Mucosa of rectum (tissue), 2 donors: Measurements from ENCODE around the gene HDAC11.

Experiments
- H3K27ac ChIP-seq, 2 donors: one replicate each; pipeline ENCODE4 v1.7.0; 2013; ENCODE audit warnings: inconsistent platforms in 2 of 2, low read depth in 2 of 2, low read length in 2 of 2
- H3K27me3 ChIP-seq, 2 donors: one replicate each; pipeline ENCODE4 v1.7.0; 2013; ENCODE audit warnings: low read length in 2 of 2; ENCODE audit not compliant: control insufficient read depth in 2 of 2, insufficient read depth in 2 of 2
- H3K36me3 ChIP-seq, 2 donors: one replicate each; pipeline ENCODE4 v1.7.0; 2013; ENCODE audit warnings: low read length in 2 of 2; ENCODE audit not compliant: control insufficient read depth in 2 of 2, insufficient read depth in 2 of 2
- H3K4me1 ChIP-seq, 2 donors: one replicate each; pipeline ENCODE4 v1.7.0; 2013; ENCODE audit warnings: low read length in 2 of 2, mild to moderate bottlenecking in 1 of 2; ENCODE audit not compliant: control insufficient read depth in 2 of 2, insufficient read depth in 2 of 2
- H3K4me3 ChIP-seq, 2 donors: one replicate each; pipeline ENCODE4 v1.7.0; 2013; ENCODE audit warnings: low read length in 2 of 2
- H3K9ac ChIP-seq, 2 donors: one replicate each; pipeline ENCODE4 v1.7.0; 2013; ENCODE audit warnings: low read length in 2 of 2, low read depth in 1 of 2, mild to moderate bottlenecking in 1 of 2
- H3K9me3 ChIP-seq, 2 donors: one replicate each; pipeline ENCODE4 v1.7.0; 2013; ENCODE audit warnings: low read length in 2 of 2; ENCODE audit not compliant: control insufficient read depth in 2 of 2
- donor health status: healthy.
- donor health status: Normal muscosa, but diverticular disease.

HDAC11 gene

GRCh38 chr3:13492048-13492447, 11.9 kb downstream of the HDAC11 start:
- Histone ChIP-seq H3K4me1 (peaks cover 0 to 3% of the 10 kb centered on the region in 2 donors), H3K9ac (no peak overlapping the region), H3K4me3 (no peak overlapping the region), H3K27me3 (no peaks in the 10 kb centered on the region), H3K9me3 (no peaks in the 10 kb centered on the region), H3K36me3 (peaks cover 3 to 6% of the 10 kb centered on the region in 2 donors), H3K27ac (no peak overlapping the region)

DNA sequence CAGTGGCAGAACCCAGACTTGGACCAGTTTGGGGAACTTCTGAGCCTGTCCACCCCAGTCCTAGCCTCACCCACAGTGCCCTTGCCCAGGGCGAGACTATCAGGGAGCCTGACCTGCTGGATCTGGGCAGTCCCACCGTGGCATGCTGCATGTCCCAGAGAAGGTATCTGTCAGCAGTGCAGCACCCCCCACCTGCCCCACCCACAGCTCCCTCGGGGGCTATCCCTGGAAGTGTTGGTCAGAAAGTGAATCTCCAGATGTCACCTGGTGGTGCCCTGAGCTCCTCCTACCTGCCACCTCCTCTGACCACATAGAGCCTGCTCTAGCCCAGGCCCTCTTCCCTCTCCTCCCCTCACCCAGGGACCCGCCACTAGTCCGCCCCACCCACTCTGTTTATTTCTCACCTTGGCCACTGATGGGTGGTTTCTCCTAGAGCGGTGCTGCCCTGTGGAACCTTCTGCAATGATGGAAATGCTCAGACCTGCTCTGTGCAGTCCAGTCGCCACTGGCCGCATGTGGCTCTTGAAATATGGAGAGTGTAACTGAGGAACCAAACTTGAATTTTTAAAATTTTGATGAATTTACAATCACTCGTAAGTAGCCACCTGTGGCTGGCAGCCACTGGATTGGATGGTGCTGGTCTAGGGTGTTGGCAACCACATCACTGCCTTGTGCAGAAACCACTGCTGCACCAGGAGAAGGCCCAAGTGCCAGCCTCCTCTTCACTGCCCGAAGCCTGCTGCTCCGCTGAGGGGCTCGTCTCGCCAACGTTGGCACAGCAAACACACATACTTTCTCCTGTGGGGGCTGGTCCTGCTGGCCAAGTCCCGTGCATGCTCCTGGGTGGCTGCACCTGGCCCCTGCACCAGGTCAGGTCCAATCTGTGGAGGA, 13.1 kb downstream of the HDAC11 start:
- Histone ChIP-seq H3K27me3 (no peaks in the 10 kb centered on the region), H3K36me3 (peaks cover 2 to 5% of the 10 kb centered on the region in 2 donors), H3K4me1 (peaks cover 0 to 3% of the 10 kb centered on the region in 2 donors), H3K9me3 (no peaks in the 10 kb centered on the region), H3K9ac (no peak overlapping the region), H3K4me3 (no peak overlapping the region), H3K27ac (no peak overlapping the region)

DNA sequence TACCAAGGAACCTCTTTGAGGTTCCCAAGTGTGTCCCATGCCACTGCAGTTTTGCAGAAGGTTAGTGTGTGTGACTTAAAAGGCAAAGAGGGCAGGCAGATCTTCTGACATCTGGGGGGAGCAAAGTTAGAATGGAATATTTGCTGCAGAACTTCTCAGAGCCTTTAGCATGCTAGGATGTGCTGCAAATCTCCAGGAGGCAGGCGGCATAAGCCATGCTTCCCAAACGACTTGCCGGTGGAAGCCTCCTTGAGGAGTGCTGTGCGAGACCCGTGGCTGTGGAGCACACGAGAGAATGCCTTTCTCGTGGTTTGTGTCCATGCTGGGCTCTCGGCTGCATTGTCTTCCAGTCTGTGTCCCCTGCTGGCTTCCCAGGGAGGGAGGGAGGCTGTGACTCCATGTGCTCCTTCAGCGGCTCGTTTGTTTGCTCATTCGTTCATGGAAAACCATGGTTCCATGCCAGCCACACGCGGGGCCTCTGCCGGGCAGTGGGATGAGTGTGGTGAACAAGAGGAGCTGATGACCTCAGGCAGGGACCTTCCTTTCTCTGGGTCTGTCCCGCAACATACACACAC, 13.8 kb downstream of the HDAC11 start:
- no peaks in the 10 kb centered on the region for H3K9me3 ChIP-seq
- no peak overlapping the region for H3K4me3 ChIP-seq
- peaks cover 0 to 5% of the 10 kb centered on the region in 2 donors for H3K36me3 ChIP-seq
- no peak overlapping the region for H3K9ac ChIP-seq
- H3K4me1 ChIP-seq: peaks cover 0 to 3% of the 10 kb centered on the region in 2 donors
- H3K27ac ChIP-seq: no peak overlapping the region
- H3K27me3 ChIP-seq: no peaks in the 10 kb centered on the region

DNA sequence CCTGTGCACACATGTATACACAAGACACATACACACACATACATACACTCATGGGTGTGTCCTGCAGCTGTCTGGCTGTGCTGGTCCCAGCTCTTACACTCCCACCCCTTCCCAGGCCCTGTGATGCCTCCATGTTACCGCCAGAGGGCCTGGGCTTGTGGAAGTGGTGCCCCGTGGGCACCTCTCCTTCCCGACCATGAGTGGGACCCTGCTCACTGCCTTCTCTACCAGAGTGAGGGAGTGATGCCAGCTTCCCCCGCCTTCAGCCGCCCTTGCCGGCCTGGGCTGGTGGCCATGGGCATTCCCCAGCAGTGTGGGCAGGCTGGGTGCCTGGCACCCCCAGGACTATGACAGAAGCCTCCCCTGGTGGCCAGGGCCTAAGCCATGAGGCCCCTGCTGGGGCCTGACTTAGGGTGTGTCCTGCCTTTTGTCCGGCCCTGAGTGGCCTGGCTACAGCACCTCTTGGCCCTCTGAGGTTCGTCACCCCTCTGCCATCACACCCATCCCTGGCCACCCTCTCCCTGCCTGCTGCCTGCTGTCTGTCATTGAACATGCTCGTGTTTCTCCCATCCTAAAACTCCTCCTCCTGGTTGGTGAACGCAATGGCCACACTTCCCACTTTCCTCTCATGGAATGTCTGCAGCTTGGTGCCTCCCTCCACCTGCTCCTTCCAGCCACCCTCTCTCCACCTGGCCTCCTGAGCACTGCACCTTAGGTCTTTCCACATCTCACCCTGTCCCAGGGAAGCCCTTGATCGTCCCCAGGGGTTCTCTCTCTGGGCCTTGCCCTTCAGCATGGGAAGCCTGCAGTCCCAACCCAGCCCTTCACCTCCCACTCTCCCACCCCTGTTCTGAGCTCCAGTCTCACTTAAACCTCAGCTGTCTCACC, 14.6 kb downstream of the HDAC11 start:
- peaks cover 0 to 5% of the 10 kb centered on the region in 2 donors for H3K36me3 ChIP-seq
- H3K27ac ChIP-seq: no peak overlapping the region
- H3K9me3 ChIP-seq: no peaks in the 10 kb centered on the region
- no peak overlapping the region for H3K4me3 ChIP-seq
- H3K4me1 ChIP-seq: peaks cover 0 to 3% of the 10 kb centered on the region in 2 donors
- no peaks in the 10 kb centered on the region for H3K27me3 ChIP-seq
- no peak overlapping the region for H3K9ac ChIP-seq

GRCh38 chr3:13495351-13495813, 15.3 kb downstream of the HDAC11 start:
- Histone ChIP-seq H3K9ac (no peak overlapping the region), H3K4me1 (peaks cover 0 to 3% of the 10 kb centered on the region in 2 donors)

DNA sequence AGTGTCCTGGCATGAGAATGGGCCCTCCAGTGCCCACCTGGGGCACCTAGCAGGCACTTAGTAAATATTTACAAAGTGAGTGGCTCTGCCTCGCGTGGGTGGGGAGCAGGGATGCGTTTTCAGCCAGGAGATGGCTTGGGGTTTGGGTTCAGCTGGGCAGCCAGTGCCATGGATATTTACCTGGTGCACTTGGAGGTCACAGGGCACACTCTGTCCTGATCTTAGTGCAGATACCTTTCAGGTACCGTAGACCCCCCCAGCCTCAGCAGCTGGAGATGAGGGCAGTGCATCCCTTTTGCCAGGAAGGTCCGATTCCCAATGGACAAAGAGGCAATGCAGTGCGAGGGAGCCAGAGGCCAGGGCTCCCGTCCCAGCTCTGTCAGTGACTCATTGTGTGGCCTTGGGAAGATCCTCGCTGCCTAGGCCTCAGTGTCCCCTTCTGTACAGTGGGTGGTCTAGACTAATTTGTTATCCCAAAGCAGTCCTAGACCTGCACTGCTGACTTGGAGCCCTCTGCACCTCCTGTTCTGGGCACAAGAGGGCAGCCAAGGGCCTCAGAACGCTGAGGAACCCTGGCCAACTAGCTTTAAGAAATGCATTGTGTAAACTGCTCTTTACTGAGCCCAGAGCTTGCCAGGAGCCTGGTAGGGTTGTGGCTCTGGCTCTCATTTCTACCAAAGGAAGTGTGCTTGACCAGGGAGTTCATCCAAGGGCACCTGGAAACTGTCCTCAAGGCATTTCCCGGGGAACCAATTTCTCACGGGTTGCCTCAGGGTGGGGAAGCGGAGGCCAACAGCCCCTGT, 16.0 kb downstream of the HDAC11 start:
- no peak overlapping the region for H3K27ac ChIP-seq
- H3K4me1 ChIP-seq: peaks cover 0 to 3% of the 10 kb centered on the region in 2 donors
- no peaks in the 10 kb centered on the region for H3K27me3 ChIP-seq
- no peak overlapping the region for H3K4me3 ChIP-seq
- peaks cover 0 to 5% of the 10 kb centered on the region in 2 donors for H3K36me3 ChIP-seq
- H3K9me3 ChIP-seq: no peaks in the 10 kb centered on the region
- H3K9ac ChIP-seq: no peak overlapping the region

More at GRCh38 chr3:13495351-13495813, 15.3 kb downstream of the HDAC11 start:
- H3K9me3 ChIP-seq: no peaks in the 10 kb centered on the region
- no peak overlapping the region for H3K4me3 ChIP-seq
- H3K27me3 ChIP-seq: no peaks in the 10 kb centered on the region
- peaks cover 0 to 5% of the 10 kb centered on the region in 2 donors for H3K36me3 ChIP-seq
- H3K27ac ChIP-seq: no peak overlapping the region

- Histone ChIP-seq H3K36me3 (peaks cover 0 to 5% of the 10 kb centered on the region in 2 donors), H3K4me3 (no peak overlapping the region), H3K27me3 (no peaks in the 10 kb centered on the region), H3K9me3 (no peaks in the 10 kb centered on the region), H3K4me1 (peaks cover 0 to 3% of the 10 kb centered on the region in 2 donors), H3K27ac (no peak overlapping the region), H3K9ac (no peak overlapping the region)
Measured at GRCh38 chr3:13496879-13497278, 16.8 kb downstream of the HDAC11 start.

DNA sequence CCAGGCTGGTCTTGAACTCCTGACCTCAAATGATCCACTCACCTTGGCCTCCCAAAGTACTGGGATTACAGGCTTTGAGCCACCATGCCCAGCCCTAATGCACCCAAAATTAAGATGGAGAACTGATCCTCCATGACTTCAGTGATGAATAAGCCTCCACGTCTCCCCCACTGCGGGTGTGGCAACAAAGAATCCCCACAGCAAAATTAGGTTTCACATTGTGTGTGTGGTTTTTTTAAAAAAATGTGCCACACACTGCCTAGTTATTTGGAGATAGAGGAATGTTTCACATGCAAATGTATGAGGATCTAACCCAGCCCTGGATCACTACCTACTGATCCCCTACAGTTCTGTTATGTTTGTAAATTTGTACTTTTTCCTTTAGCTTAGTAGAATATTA, 17.3 kb downstream of the HDAC11 start:
- Histone ChIP-seq H3K9me3 (no peaks in the 10 kb centered on the region), H3K4me1 (peaks cover 0 to 3% of the 10 kb centered on the region in 2 donors), H3K9ac (no peak overlapping the region), H3K27me3 (no peaks in the 10 kb centered on the region), H3K36me3 (peaks cover 0 to 5% of the 10 kb centered on the region in 2 donors), H3K4me3 (no peak overlapping the region), H3K27ac (no peak overlapping the region)

DNA sequence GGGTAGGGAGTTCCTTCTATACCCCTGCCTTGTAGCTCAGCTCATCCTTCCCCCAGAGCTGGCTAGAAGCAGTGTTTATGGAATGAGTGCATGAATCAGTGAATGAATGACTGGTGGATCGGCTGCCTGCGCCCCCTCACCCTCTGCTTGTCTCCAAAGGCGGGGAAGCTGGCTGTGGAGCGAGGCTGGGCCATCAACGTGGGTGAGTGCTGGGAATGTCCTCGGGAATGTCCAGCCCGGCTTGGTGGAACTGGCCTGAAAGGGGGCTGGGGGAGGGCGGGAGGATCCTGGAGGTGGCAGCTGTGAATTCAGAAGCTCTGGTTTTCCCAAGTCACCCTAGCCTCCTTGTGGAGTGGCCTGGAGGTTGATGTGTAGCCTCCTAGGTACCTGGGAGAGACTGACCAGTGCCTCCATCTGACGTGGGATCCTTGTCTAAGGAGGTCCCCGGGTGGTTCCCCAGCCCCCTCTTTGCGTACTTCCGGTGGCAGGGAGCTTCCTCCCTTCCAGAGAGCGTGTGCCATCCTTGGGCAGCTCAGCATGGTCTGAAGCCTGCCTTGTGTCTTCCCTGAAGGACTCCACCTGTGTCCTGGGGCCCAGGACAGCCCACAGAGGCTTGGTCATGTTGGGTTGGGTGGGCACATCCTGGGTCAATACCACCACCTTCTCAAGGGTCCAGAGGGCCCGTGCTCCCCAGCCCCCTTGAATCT, 18.4 kb downstream of the HDAC11 start:
- no peaks in the 10 kb centered on the region for H3K27me3 ChIP-seq
- no peak overlapping the region for H3K9ac ChIP-seq
- H3K4me1 ChIP-seq: peaks cover 0 to 3% of the 10 kb centered on the region in 2 donors
- H3K36me3 ChIP-seq: peaks cover 0 to 4% of the 10 kb centered on the region in 2 donors
- H3K27ac ChIP-seq: no peak overlapping the region
- H3K9me3 ChIP-seq: no peaks in the 10 kb centered on the region
- H3K4me3 ChIP-seq: no peak overlapping the region
